C4-2B (cell line): ENCODE results near the gene ARL14EPL.
A peak's percentile ranks its signal among the peaks of the same experiment; 100 is the strongest.

Source experiments
- H3K27ac ChIP-seq: fragments of 450-650 bp; 2 replicates; pipeline ENCODE4 v1.5.1; 2017
- CTCF ChIP-seq: fragments of 450-650 bp; conservative IDR thresholded peaks from 2 replicates; pipeline ENCODE4 v1.5.1; 2017; ENCODE audit warnings: mild to moderate bottlenecking
- ZFX ChIP-seq: fragments of 450-650 bp; IDR thresholded peaks from 2 replicates; pipeline ENCODE4 v1.6.1; 2017

Gene ARL14EPL

GRCh38 chr5:116025866-116026265, 6.4 kb upstream of the ARL14EPL start:
- no peak for TF ChIP-seq ZFX
- TF ChIP-seq CTCF, result no peak
- no peak overlapping the region for H3K27ac ChIP-seq

GRCh38 chr5:116032991-116033390, 719 bp downstream of the ARL14EPL start:
- no peak overlapping the region for H3K27ac ChIP-seq
- TF ChIP-seq CTCF, result no peak
- TF ChIP-seq ZFX, result no peak

GRCh38 chr5:116035123-116035522, 2.9 kb downstream of the ARL14EPL start:
- TF ChIP-seq CTCF, result no peak
- TF ChIP-seq ZFX, result no peak
- no peak overlapping the region for H3K27ac ChIP-seq

GRCh38 chr5:116037236-116037822, 5.1 kb downstream of the ARL14EPL start:
- TF ChIP-seq CTCF, result peak; percentile 53
- TF ChIP-seq ZFX, result no peak
- no peak overlapping the region for H3K27ac ChIP-seq

- no peak overlapping the region for H3K27ac ChIP-seq
- TF ChIP-seq CTCF, result no peak
- TF ChIP-seq ZFX, result no peak
Measured at GRCh38 chr5:116038817-116039216, 6.5 kb downstream of the ARL14EPL start.

- no peak for TF ChIP-seq ZFX
- no peak for TF ChIP-seq CTCF
- H3K27ac ChIP-seq, result no peak overlapping the region
Measured at GRCh38 chr5:116042375-116042774, 10.1 kb downstream of the ARL14EPL start.

- H3K27ac ChIP-seq, result no peak overlapping the region
- TF ChIP-seq ZFX, result no peak
- no peak for TF ChIP-seq CTCF
Measured at GRCh38 chr5:116044073-116044472, 11.8 kb downstream of the ARL14EPL start.
